ENCODE results near the gene ARL9.

ARL9 gene

DNA sequence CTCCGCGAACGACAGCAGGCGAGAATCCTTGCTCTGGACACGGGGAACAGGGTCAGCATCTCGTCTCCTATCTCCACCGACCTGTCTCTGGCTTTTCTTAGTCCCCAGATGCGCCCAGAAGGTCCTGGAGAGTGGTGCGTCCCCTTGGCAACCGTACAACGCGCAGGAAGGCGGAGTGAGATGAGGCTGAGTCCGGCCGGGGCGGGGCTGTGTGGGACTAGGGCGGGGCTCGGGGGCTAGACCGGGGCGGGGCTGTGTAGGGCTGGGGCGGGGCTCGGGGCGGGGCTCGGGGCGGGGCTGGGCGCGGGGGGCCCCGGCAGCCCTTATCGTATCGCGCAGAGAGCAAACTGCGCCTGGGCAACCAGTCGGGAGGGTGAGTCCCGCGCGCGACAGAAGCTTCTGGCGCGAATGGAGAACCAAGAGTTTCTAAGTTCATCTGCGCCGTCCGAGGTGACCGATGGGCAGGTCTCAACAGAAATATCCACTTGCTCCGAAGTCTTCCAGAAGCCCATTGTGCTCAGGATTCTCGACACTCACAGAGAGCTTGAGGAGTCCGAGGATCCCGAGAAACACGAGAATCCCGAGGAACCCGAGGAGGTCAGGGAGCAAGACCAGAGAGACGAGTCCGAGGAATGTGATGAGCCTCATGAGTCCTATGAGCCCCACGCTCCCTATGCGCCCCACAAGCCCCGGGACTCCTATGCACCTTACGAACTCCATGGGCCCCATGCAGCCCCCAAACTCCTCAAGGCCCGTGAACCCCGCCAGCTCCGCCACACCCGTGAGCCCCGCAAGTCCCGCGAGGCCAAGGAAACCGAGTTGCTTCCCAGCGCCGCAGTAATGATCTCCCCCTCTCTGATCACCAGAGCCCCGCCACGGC is 24.9 kb downstream of the ARL9 start (continued):
- TF ChIP-seq ZIC2 (tag by site-specific recombination; IDR thresholded peaks at IDR 0.05) (no peak), ZNF544 (tag by site-specific recombination; IDR thresholded peaks at IDR 0.05) (no peak), ZNF777 (tag by site-specific recombination; IDR thresholded peaks at IDR 0.05; ENCODE audit: borderline replicate concordance) (no peak), INSM2 (tag by site-specific recombination; IDR thresholded peaks at IDR 0.05) (no peak), WT1 (tag by site-specific recombination; IDR thresholded peaks at IDR 0.05) (no peak), ZNF521 (tag by site-specific recombination; IDR thresholded peaks at IDR 0.05) (no peak), ELK4 (IDR thresholded peaks at IDR 0.05; ENCODE audit: borderline replicate concordance, low read depth, low read length) (no peak), ZNF174 (tag by site-specific recombination; IDR thresholded peaks at IDR 0.05) (no peak), ZNF530 (tag by site-specific recombination; IDR thresholded peaks at IDR 0.05; ENCODE audit: low read depth) (no peak), GLIS2 (tag by site-specific recombination; IDR thresholded peaks at IDR 0.05) (no peak), ZBTB26 (tag by site-specific recombination; optimal IDR thresholded peaks at IDR 0.05) (peak; percentile 13), HOXD13 (CRISPR knock-in tag; IDR thresholded peaks at IDR 0.05; ENCODE audit: borderline replicate concordance) (no peak), PRDM10 (tag by site-specific recombination; IDR thresholded peaks at IDR 0.05) (0 out of 2 replicates have a peak, but pooled peaks have one; percentile 38), AEBP2 (tag by site-specific recombination; IDR thresholded peaks at IDR 0.05; ENCODE audit: borderline replicate concordance) (no peak), ZBTB7A (tag by site-specific recombination; IDR thresholded peaks at IDR 0.05; ENCODE audit: low read depth) (no peak), MYNN (tag by site-specific recombination; IDR thresholded peaks at IDR 0.05; ENCODE audit: borderline replicate concordance) (no peak), ZNF416 (tag by site-specific recombination; IDR thresholded peaks at IDR 0.05) (no peak), ZNF549 (tag by site-specific recombination; IDR thresholded peaks at IDR 0.05) (no peak), ZNF155 (tag by site-specific recombination; IDR thresholded peaks at IDR 0.05) (no peak), ZSCAN4 (tag by site-specific recombination; IDR thresholded peaks at IDR 0.05) (no peak)
- TF ChIP-seq, protein P1, sequence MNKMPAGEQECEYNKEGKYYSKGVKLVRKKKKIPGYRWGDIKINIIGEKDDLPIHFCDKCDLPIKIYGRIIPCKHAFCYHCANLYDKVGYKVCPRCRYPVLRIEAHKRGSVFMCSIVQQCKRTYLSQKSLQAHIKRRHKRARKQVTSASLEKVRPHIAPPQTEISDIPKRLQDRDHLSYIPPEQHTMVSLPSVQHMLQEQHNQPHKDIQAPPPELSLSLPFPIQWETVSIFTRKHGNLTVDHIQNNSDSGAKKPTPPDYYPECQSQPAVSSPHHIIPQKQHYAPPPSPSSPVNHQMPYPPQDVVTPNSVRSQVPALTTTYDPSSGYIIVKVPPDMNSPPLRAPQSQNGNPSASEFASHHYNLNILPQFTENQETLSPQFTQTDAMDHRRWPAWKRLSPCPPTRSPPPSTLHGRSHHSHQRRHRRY (tag by site-specific recombination; IDR thresholded peaks at IDR 0.05) = no peak
- TF ChIP-seq, protein P2, sequence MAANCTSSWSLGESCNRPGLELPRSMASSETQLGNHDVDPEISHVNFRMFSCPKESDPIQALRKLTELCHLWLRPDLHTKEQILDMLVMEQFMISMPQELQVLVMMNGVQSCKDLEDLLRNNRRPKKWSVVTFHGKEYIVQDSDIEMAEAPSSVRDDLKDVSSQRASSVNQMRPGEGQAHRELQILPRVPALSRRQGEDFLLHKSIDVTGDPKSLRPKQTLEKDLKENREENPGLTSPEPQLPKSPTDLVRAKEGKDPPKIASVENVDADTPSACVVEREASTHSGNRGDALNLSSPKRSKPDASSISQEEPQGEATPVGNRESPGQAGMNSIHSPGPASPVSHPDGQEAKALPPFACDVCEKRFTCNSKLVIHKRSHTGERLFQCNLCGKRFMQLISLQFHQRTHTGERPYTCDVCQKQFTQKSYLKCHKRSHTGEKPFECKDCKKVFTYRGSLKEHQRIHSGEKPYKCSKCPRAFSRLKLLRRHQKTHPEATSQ (tag by site-specific recombination; IDR thresholded peaks at IDR 0.05) = no peak
- TF ChIP-seq, protein P3, sequence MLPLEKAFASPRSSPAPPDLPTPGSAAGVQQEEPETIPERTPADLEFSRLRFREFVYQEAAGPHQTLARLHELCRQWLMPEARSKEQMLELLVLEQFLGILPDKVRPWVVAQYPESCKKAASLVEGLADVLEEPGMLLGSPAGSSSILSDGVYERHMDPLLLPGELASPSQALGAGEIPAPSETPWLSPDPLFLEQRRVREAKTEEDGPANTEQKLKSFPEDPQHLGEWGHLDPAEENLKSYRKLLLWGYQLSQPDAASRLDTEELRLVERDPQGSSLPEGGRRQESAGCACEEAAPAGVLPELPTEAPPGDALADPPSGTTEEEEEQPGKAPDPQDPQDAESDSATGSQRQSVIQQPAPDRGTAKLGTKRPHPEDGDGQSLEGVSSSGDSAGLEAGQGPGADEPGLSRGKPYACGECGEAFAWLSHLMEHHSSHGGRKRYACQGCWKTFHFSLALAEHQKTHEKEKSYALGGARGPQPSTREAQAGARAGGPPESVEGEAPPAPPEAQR (tag by site-specific recombination; IDR thresholded peaks at IDR 0.05) = no peak

Measured in HEK293 (cell line).